H1 (cell line): Measurements from ENCODE around the gene SLC1A7. TPM values are rescaled to one million over a fixed set of nuclear protein-coding genes. Genes with fewer than 3 reads are reported as not detected.

ENCODE experiments used
- SIRT6 ChIP-seq: IDR thresholded peaks from one replicate; pipeline ENCODE4 v1.7.1; 2012; ENCODE audit warnings: low read length, inconsistent platforms
- polyA plus RNA-seq, 7 experiments: library from polyadenylated mRNA; depleted of rRNA in 3 of 7; stranded (reverse) in 5 of 7; unstranded in 2 of 7; fragments of >200 nt in 5 of 7; fragments of 200-250 nt in 2 of 7; gene quantifications; 1 replicate in 5 of 7; 2 replicates in 1 of 7; 4 replicates in 1 of 7; pipeline versions ENCODE4 v1.2.1 to v1.2.3, GENCODE V29; 2011 to 2013; ENCODE audit warnings: missing spikeins in 2 of 7, mixed read lengths in 2 of 7
- total RNA-seq: library from RNA; stranded (reverse); fragmentation: NEBNext Ultra II Directional; extraction: Animal tissue kit (Norgen Biotek cat#: 25700); gene quantifications from 2 replicates; pipeline ENCODE4 v1.2.1, GENCODE V29; 2021
- TF ChIP-seq, protein P1 (sequence below): IDR thresholded peaks from 2 replicates; pipeline ENCODE4 v1.6.1; 2012; ENCODE audit warnings: low read length, inconsistent platforms

SLC1A7 gene
- total and polyA plus RNA-seq, 2 of the 8 experiments (the other 6 are each of a cell fraction or from before 2014, with no cell fraction given), result not detected

DNA sequence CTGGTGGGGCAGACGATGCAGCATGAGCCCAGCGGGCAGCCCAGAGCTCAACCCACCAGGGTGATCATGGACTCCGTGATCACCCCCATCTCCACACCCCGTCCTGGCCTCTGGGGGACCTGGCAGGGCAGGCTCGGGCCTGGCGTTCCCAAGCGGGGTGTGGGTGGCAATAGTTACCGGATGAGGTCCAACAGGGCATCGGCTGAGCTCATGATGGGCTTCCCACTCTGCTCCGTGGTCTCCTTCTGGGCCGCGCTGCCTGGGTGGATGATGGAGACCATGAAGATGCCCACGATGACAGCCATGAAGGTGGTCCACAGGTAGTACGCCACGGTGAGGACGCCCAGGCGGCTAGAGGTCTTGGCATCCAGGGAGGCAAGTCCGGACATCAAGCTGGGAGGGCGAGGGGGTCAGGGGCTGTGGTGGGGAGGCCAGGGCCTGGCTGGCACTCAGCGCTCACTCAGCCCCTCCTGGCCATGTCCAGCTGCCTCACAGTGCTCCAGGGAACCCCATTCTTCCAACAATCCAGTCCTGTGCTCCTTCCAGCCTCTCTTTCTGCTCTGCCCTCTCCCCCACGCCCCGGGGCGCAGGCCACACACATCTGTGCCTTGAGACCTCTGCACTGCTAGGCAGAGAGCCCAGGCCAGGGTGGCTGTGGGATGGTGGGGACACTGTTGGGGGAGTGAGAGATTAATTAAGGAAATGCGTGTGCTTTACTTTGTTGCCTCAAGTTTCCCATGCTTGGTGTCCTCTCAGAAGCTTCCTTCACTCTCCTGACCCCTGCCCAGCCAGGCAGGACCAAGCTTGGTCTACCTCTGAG lies 27.6 kb downstream of the SLC1A7 start (continued):
- TF ChIP-seq SIRT6, result no peak
- TF ChIP-seq, protein P1, sequence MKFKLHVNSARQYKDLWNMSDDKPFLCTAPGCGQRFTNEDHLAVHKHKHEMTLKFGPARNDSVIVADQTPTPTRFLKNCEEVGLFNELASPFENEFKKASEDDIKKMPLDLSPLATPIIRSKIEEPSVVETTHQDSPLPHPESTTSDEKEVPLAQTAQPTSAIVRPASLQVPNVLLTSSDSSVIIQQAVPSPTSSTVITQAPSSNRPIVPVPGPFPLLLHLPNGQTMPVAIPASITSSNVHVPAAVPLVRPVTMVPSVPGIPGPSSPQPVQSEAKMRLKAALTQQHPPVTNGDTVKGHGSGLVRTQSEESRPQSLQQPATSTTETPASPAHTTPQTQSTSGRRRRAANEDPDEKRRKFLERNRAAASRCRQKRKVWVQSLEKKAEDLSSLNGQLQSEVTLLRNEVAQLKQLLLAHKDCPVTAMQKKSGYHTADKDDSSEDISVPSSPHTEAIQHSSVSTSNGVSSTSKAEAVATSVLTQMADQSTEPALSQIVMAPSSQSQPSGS, result no peak
